Activated CD4-positive, alpha-beta memory T cell treated with anti-CD3 and anti-CD28 coated beads for 36 hours (primary cell): ENCODE results near the gene DPH2. TPM values are rescaled to one million over a fixed set of nuclear protein-coding genes. Genes with fewer than 3 reads are reported as not detected.

Experiments
- CTCF ChIA-PET: fragments of 350-600 bp; sonication (Branson Sonifier 250); formaldehyde crosslinking; loops from one replicate; lab custom pipeline; 2021; ENCODE audit warnings: antibody characterized with exemption, inconsistent platforms; lab: Charles Lee
- POLR2A ChIA-PET: fragments of 350-600 bp; sonication (Branson Sonifier 250); formaldehyde crosslinking; loops from one replicate; lab custom pipeline; 2021; ENCODE audit warnings: antibody characterized with exemption; lab: Charles Lee
- DNase-seq: peaks from one replicate; pipeline ENCODE4 v3.0.0-alpha.2; 2020
- H3K27ac Mint-ChIP-seq: one replicate; pipeline ENCODE4 v1.8.0; 2021; ENCODE audit warnings: mixed read lengths
- H3K27me3 Mint-ChIP-seq: one replicate; pipeline ENCODE4 v1.8.0; 2021; ENCODE audit warnings: mixed read lengths
- H3K36me3 Mint-ChIP-seq: one replicate; pipeline ENCODE4 v1.8.0; 2021; ENCODE audit warnings: mixed read lengths
- H3K4me1 Mint-ChIP-seq: one replicate; pipeline ENCODE4 v1.8.0; 2021; ENCODE audit warnings: low read depth, mixed read lengths
- H3K4me3 Mint-ChIP-seq: one replicate; pipeline ENCODE4 v1.8.0; 2021; ENCODE audit warnings: mild to moderate bottlenecking, mixed read lengths
- H3K9me3 Mint-ChIP-seq: one replicate; pipeline ENCODE4 v1.8.0; 2021; ENCODE audit warnings: mixed read lengths
- intact Hi-C: fragments of 100-400 bp; cut with micrococcal nuclease; formaldehyde crosslinking; loops from one replicate; pipeline ENCODE4 v1.15.1; 2023
- total RNA-seq, 2 experiments: library from RNA; stranded (reverse); gene quantifications; one replicate each; pipeline ENCODE4 v1.2.3, GENCODE V29; 2021

The DPH2 gene
- total RNA-seq, 2 experiments from 2014 or later, result 24.8 to 26.9 TPM

GRCh38 chr1:44012941-44013609 lies 43.3 kb downstream of the DPH2 start:
- intact Hi-C loops, result no loop called here
- ChIA-PET CTCF (interaction anchor here (2.3 to 2.6 kb wide), 2 partner anchors 8 to 24 kb away, joined by 12 to 18 read pairs; no protein-coding TSS in a partner anchor), POLR2A (no interaction called here)
- Mint-ChIP-seq H3K9me3 (no peaks in the 10 kb centered on the region), H3K27ac (no peak overlapping the region), H3K27me3 (no peaks in the 10 kb centered on the region), H3K36me3 (peaks cover 2% of the 10 kb centered on the region), H3K4me1 (no peaks in the 10 kb centered on the region), H3K4me3 (no peak overlapping the region)
- DNase-seq, result no peak

- H3K9me3 Mint-ChIP-seq, result no peaks in the 10 kb centered on the region
- ChIA-PET CTCF (interaction anchor here (1.4 to 2.6 kb wide), 2 partner anchors 9 to 23 kb away, joined by 7 to 18 read pairs; no protein-coding TSS in a partner anchor), POLR2A (no interaction called here)
- H3K36me3 Mint-ChIP-seq, result no peaks in the 10 kb centered on the region
- no peaks in the 10 kb centered on the region for H3K4me1 Mint-ChIP-seq
- H3K4me3 Mint-ChIP-seq, result no peak overlapping the region
- H3K27ac Mint-ChIP-seq, result no peak overlapping the region
- DNase-seq, result no peak
- H3K27me3 Mint-ChIP-seq, result no peaks in the 10 kb centered on the region
- intact Hi-C loops, result no loop called here
Observed at GRCh38 chr1:44013949-44014348, 44.1 kb downstream of the DPH2 start.

GRCh38 chr1:44014365-44015104 lies 44.7 kb downstream of the DPH2 start:
- no peaks in the 10 kb centered on the region for H3K4me1 Mint-ChIP-seq
- H3K9me3 Mint-ChIP-seq, result no peaks in the 10 kb centered on the region
- no peak for DNase-seq
- no peak overlapping the region for H3K4me3 Mint-ChIP-seq
- H3K27ac Mint-ChIP-seq, result no peak overlapping the region
- CTCF ChIA-PET, result interaction anchor here (1.0 to 2.6 kb wide), 3 partner anchors 9 to 34 kb away, joined by 3 to 18 read pairs (median 7); no protein-coding TSS in a partner anchor
- POLR2A ChIA-PET, result no interaction called here
- intact Hi-C loops, result no loop called here
- H3K36me3 Mint-ChIP-seq, result no peaks in the 10 kb centered on the region
- H3K27me3 Mint-ChIP-seq, result no peaks in the 10 kb centered on the region

- POLR2A ChIA-PET, result no interaction called here
Observed at GRCh38 chr1:44015206-44015605, 45.4 kb downstream of the DPH2 start.

GRCh38 chr1:44016041-44016889 lies 46.5 kb downstream of the DPH2 start:
- no peak for DNase-seq
- H3K4me3 Mint-ChIP-seq, result no peak overlapping the region
- H3K27me3 Mint-ChIP-seq, result no peaks in the 10 kb centered on the region
- intact Hi-C loops, result no loop called here
- no peaks in the 10 kb centered on the region for H3K4me1 Mint-ChIP-seq
- H3K9me3 Mint-ChIP-seq, result no peaks in the 10 kb centered on the region
- H3K36me3 Mint-ChIP-seq, result no peaks in the 10 kb centered on the region
- H3K27ac Mint-ChIP-seq, result no peak overlapping the region
- CTCF ChIA-PET, result interaction anchor here (0.9 to 1.5 kb wide), 3 partner anchors 11 to 32 kb away, joined by 3 to 4 read pairs (median 3); no protein-coding TSS in a partner anchor
- POLR2A ChIA-PET, result no interaction called here

More at GRCh38 chr1:44015206-44015605, 45.4 kb downstream of the DPH2 start:
- no peaks in the 10 kb centered on the region for H3K27me3 Mint-ChIP-seq
- DNase-seq, result no peak
- CTCF ChIA-PET, result interaction anchor here (1.0 to 2.6 kb wide), 3 partner anchors 10 to 33 kb away, joined by 3 to 18 read pairs (median 7); no protein-coding TSS in a partner anchor
- H3K36me3 Mint-ChIP-seq, result no peaks in the 10 kb centered on the region
- H3K4me1 Mint-ChIP-seq, result no peaks in the 10 kb centered on the region
- intact Hi-C loops, result no loop called here
- no peak overlapping the region for H3K4me3 Mint-ChIP-seq
- no peaks in the 10 kb centered on the region for H3K9me3 Mint-ChIP-seq
- H3K27ac Mint-ChIP-seq, result no peak overlapping the region

- intact Hi-C loops, result no loop called here
- Mint-ChIP-seq H3K27me3 (no peaks in the 10 kb centered on the region), H3K9me3 (no peaks in the 10 kb centered on the region), H3K27ac (no peak overlapping the region), H3K4me1 (no peaks in the 10 kb centered on the region), H3K36me3 (peaks cover 2% of the 10 kb centered on the region), H3K4me3 (no peak overlapping the region)
- ChIA-PET CTCF (interaction anchor here (0.9 to 1.5 kb wide), 3 partner anchors 12 to 31 kb away, joined by 3 to 4 read pairs (median 3); no protein-coding TSS in a partner anchor), POLR2A (no interaction called here)
- DNase-seq, result no peak
Observed at GRCh38 chr1:44016890-44017400, 47.1 kb downstream of the DPH2 start.

GRCh38 chr1:44019466-44019948 lies 49.7 kb downstream of the DPH2 start:
- CTCF ChIA-PET, result interaction anchor here (2.8 kb wide), 1 partner anchor 14 kb away, joined by 10 read pairs; no protein-coding TSS in a partner anchor
- no peaks in the 10 kb centered on the region for H3K27me3 Mint-ChIP-seq
- H3K9me3 Mint-ChIP-seq, result no peaks in the 10 kb centered on the region
- no peaks in the 10 kb centered on the region for H3K4me1 Mint-ChIP-seq
- H3K27ac Mint-ChIP-seq, result no peak overlapping the region
- H3K4me3 Mint-ChIP-seq, result no peak overlapping the region
- no peak for DNase-seq
- POLR2A ChIA-PET, result no interaction called here
- peaks cover 7% of the 10 kb centered on the region for H3K36me3 Mint-ChIP-seq
- intact Hi-C loops, result no loop called here

GRCh38 chr1:44020464-44020863 lies 50.7 kb downstream of the DPH2 start:
- intact Hi-C loops, result no loop called here
- H3K36me3 Mint-ChIP-seq, result peaks cover 11% of the 10 kb centered on the region
- H3K4me1 Mint-ChIP-seq, result no peaks in the 10 kb centered on the region
- H3K27me3 Mint-ChIP-seq, result no peaks in the 10 kb centered on the region
- POLR2A ChIA-PET, result no interaction called here
- no peak for DNase-seq
- H3K4me3 Mint-ChIP-seq, result no peak overlapping the region
- no peak overlapping the region for H3K27ac Mint-ChIP-seq
- no peaks in the 10 kb centered on the region for H3K9me3 Mint-ChIP-seq
- CTCF ChIA-PET, result interaction anchor here (1.0 kb wide), 1 partner anchor 28 kb away, joined by 3 read pairs; no protein-coding TSS in a partner anchor

- DNase-seq, result no peak
- Mint-ChIP-seq H3K27me3 (no peaks in the 10 kb centered on the region), H3K4me1 (no peaks in the 10 kb centered on the region), H3K27ac (no peak overlapping the region), H3K9me3 (no peaks in the 10 kb centered on the region), H3K4me3 (no peak overlapping the region), H3K36me3 (peaks cover 11% of the 10 kb centered on the region)
- intact Hi-C loops, result no loop called here
- CTCF ChIA-PET, result interaction anchor here (1.0 kb wide), 1 partner anchor 27 kb away, joined by 3 read pairs; no protein-coding TSS in a partner anchor
- POLR2A ChIA-PET, result no interaction called here
Observed at GRCh38 chr1:44021156-44021555, 51.3 kb downstream of the DPH2 start.

- Mint-ChIP-seq H3K9me3 (no peaks in the 10 kb centered on the region), H3K27ac (no peak overlapping the region), H3K27me3 (no peaks in the 10 kb centered on the region), H3K4me1 (no peaks in the 10 kb centered on the region), H3K4me3 (no peak overlapping the region), H3K36me3 (peaks cover 11% of the 10 kb centered on the region)
- intact Hi-C loops, result no loop called here
- no peak for DNase-seq
- ChIA-PET POLR2A (interaction anchor here (0.5 kb wide), 1 partner anchor 779 kb away, joined by 3 read pairs; no protein-coding TSS in a partner anchor), CTCF (interaction anchor here (1.0 kb wide), 1 partner anchor 26 kb away, joined by 3 read pairs; no protein-coding TSS in a partner anchor)
Observed at GRCh38 chr1:44021581-44022321, 51.9 kb downstream of the DPH2 start.
